ENCODE results near the gene SPO11.

DNA sequence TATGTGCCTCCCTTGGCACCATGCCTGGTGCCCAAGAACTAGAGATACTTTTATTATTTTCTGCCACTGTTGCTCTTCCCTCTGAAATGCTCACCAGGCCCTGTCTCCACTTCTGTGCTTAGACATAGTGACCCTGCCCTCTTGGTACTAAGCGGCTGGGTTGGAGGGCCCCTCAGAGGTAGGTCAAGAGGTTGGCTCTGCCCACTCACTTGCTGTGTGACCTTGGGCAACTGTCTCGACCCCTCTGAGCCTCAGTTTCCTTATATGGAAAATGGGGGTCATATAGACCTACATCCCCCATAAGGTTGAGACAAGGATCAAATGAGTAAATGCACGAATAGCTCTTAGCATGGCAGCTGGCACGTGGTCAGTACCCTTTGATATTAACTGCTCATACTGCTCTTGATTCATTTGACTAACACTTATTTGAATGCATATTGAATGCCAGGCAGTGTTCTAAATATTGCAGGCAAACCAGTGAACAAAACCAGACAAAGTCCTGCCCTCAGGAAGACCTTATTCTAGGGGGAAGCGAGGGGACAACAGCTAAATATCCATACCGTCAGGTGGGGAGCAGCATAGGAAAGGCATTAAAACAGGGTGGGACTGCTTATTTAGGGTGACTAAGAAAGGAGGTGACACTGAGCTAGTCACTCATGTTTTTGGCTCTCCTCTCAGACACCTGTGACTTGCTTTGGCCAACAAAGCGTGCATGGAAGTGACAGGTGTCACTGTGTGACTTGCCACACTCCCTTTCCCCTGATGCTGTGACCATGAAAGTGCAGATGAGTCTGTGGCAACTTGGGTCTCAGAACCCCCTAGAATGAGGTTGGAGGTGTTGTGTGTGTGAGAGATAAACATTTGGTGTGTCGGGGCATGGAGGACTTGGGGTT, 14.3 kb upstream of the SPO11 start:
- no peak for TF ChIP-seq CTCF (conservative IDR thresholded peaks at IDR 0.05 in 1 of 2, IDR thresholded peaks at IDR 0.05 in 1 of 2; ENCODE audit: extremely low read depth in 1 of 2, insufficient read depth in 1 of 2, low read depth in 1 of 2, low read length in 2 of 2)
- no peak for TF ChIP-seq EZH2 (IDR thresholded peaks at IDR 0.05; ENCODE audit: borderline replicate concordance, low read length)

Data from mammary epithelial cell (primary cell).